Measurements from ENCODE around the gene FCHSD2. TPM values are rescaled to one million over a fixed set of nuclear protein-coding genes. Genes with fewer than 3 reads are reported as not detected.
"Not testable (repeated sequence)": the region's sequence is repeated elsewhere in the genome, so short reads cannot be mapped to it uniquely, and the experiment has no call there.

Gene FCHSD2
- total and polyA plus RNA-seq, 4 donors = 7.6 to 18.7 (median 9.9) TPM

- Histone ChIP-seq H3K9me3 (ENCODE audit: control insufficient read depth in 4 of 4, low read length in 3 of 4) (peaks cover 0 to 4% (median 0%) of the 10 kb centered on the region in 4 donors), H3K27me3 (ENCODE audit: control insufficient read depth in 4 of 4, insufficient read depth in 4 of 4, low read length in 3 of 4) (no peaks in the 10 kb centered on the region), H3K9ac (ENCODE audit: low read depth in 1 of 2, low read length in 2 of 2) (no peak overlapping the region), H3K36me3 (ENCODE audit: control insufficient read depth in 4 of 4, insufficient read depth in 3 of 4, low read depth in 1 of 4, low read length in 3 of 4) (no peaks in the 10 kb centered on the region), H3K4me3 (ENCODE audit: low read depth in 1 of 3, low read length in 3 of 3) (no peak overlapping the region), H3K27ac (ENCODE audit: low read depth in 1 of 2, low read length in 2 of 2) (no peak overlapping the region), H3K4me1 (ENCODE audit: control insufficient read depth in 4 of 4, insufficient read depth in 4 of 4, low read length in 3 of 4) (peaks cover 0 to 2% (median 0%) of the 10 kb centered on the region in 4 donors)
- 87% methylated on average over 2 of the region's 2 CpGs for WGBS
- no peak for TF ChIP-seq GABPA (IDR thresholded peaks at IDR 0.05 in 1 of 2, conservative IDR thresholded peaks at IDR 0.05 in 1 of 2)
- TF ChIP-seq FOXA1 (IDR thresholded peaks at IDR 0.05) = no peak
- no peak for TF ChIP-seq NR2F2 (IDR thresholded peaks at IDR 0.05)
- TF ChIP-seq SP1 (IDR thresholded peaks at IDR 0.05) = no peak
- TF ChIP-seq HNF4G (IDR thresholded peaks at IDR 0.05) = no peak
- no peak for TF ChIP-seq ZBTB33 (IDR thresholded peaks at IDR 0.05)
- no peak for TF ChIP-seq FOXA2 (IDR thresholded peaks at IDR 0.05)
- TF ChIP-seq YY1 (IDR thresholded peaks at IDR 0.05) = no peak
- DNase-seq (ENCODE audit: low spot score) = no peak
Measured at GRCh38 chr11:73029403-73029802, 112.7 kb downstream of the FCHSD2 start.

GRCh38 chr11:73028611-73029010 is 113.5 kb downstream of the FCHSD2 start:
- Histone ChIP-seq H3K27me3 (ENCODE audit: control insufficient read depth in 4 of 4, insufficient read depth in 4 of 4, low read length in 3 of 4) (no peaks in the 10 kb centered on the region), H3K4me1 (ENCODE audit: control insufficient read depth in 4 of 4, insufficient read depth in 4 of 4, low read length in 3 of 4) (no peaks in the 10 kb centered on the region), H3K9me3 (ENCODE audit: control insufficient read depth in 4 of 4, low read length in 3 of 4) (peaks cover 0 to 4% (median 0%) of the 10 kb centered on the region in 4 donors), H3K27ac (ENCODE audit: low read depth in 1 of 2, low read length in 2 of 2) (no peak overlapping the region), H3K4me3 (ENCODE audit: low read depth in 1 of 3, low read length in 3 of 3) (no peak overlapping the region), H3K9ac (ENCODE audit: low read depth in 1 of 2, low read length in 2 of 2) (no peak overlapping the region), H3K36me3 (ENCODE audit: control insufficient read depth in 4 of 4, insufficient read depth in 3 of 4, low read depth in 1 of 4, low read length in 3 of 4) (no peaks in the 10 kb centered on the region)
- no peak for DNase-seq (ENCODE audit: low spot score)
- TF ChIP-seq ZBTB33 (IDR thresholded peaks at IDR 0.05) (no peak), RAD21 (IDR thresholded peaks at IDR 0.05) (no peak), JUND (IDR thresholded peaks at IDR 0.05) (no peak), TAF1 (conservative IDR thresholded peaks at IDR 0.05) (no peak), CTCF (IDR thresholded peaks at IDR 0.05; ENCODE audit: low read depth, low read length, missing input control) (no peak), RXRA (IDR thresholded peaks at IDR 0.05) (no peak), FOXA2 (IDR thresholded peaks at IDR 0.05) (no peak), HNF4A (conservative IDR thresholded peaks at IDR 0.05) (no peak), ATF3 (IDR thresholded peaks at IDR 0.05) (no peak), EGR1 (IDR thresholded peaks at IDR 0.05; ENCODE audit: low read depth in 2 of 2) (no peak), NR2F2 (IDR thresholded peaks at IDR 0.05) (no peak), GABPA (IDR thresholded peaks at IDR 0.05 in 1 of 2, conservative IDR thresholded peaks at IDR 0.05 in 1 of 2) (no peak), SP1 (IDR thresholded peaks at IDR 0.05) (no peak), HNF4G (IDR thresholded peaks at IDR 0.05) (no peak), FOXA1 (IDR thresholded peaks at IDR 0.05) (no peak), YY1 (IDR thresholded peaks at IDR 0.05) (no peak), MAX (IDR thresholded peaks at IDR 0.05) (no peak), REST (IDR thresholded peaks at IDR 0.05) (no peak)
- WGBS = 87% methylated on average over 4 of the region's 4 CpGs

- WGBS = 97% methylated on average over 2 of the region's 2 CpGs
- H3K4me1 ChIP-seq (ENCODE audit: control insufficient read depth in 4 of 4, insufficient read depth in 4 of 4, low read length in 3 of 4); H3K4me3 ChIP-seq (ENCODE audit: low read depth in 1 of 3, low read length in 3 of 3): not testable (repeated sequence)
Measured at GRCh38 chr11:73027840-73028239, 114.3 kb downstream of the FCHSD2 start.

More at GRCh38 chr11:73027840-73028239, 114.3 kb downstream of the FCHSD2 start:
- H3K9me3 ChIP-seq (ENCODE audit: control insufficient read depth in 4 of 4, low read length in 3 of 4); H3K9ac ChIP-seq (ENCODE audit: low read depth in 1 of 2, low read length in 2 of 2); DNase-seq (ENCODE audit: low spot score); H3K27ac ChIP-seq (ENCODE audit: low read depth in 1 of 2, low read length in 2 of 2); H3K27me3 ChIP-seq (ENCODE audit: control insufficient read depth in 4 of 4, insufficient read depth in 4 of 4, low read length in 3 of 4); H3K36me3 ChIP-seq (ENCODE audit: control insufficient read depth in 4 of 4, insufficient read depth in 3 of 4, low read depth in 1 of 4, low read length in 3 of 4): not testable (repeated sequence)

Data from liver (tissue), 9 donors.